Ovary (tissue), 3 donors: Measurements from ENCODE around the gene ANKLE2.

Source experiments
- EP300 ChIP-seq: sonication (generic); formaldehyde crosslinking; IDR thresholded peaks from one replicate; pipeline ENCODE4 v1.6.1; 2017; ENCODE audit warnings: antibody characterized with exemption
- POLR2A ChIP-seq: fragments of 450-650 bp; IDR thresholded peaks from one replicate; pipeline ENCODE4 v1.6.1; 2017; ENCODE audit warnings: antibody characterized with exemption, mild to moderate bottlenecking, moderate library complexity
- TF ChIP-seq, protein P1 (sequence below), 3 donors: fragments of 450-650 bp in 2 of 3; fragments of 200-600 bp in 1 of 3; IDR thresholded peaks; one replicate each; pipeline versions ENCODE4 v1.5.1 to v1.8.0; 2016 to 2022; ENCODE audit warnings: antibody characterized with exemption in 3 of 3, mild to moderate bottlenecking in 1 of 3
- donor health status: DM: no; HTN: no; CAD: no.

DNA sequence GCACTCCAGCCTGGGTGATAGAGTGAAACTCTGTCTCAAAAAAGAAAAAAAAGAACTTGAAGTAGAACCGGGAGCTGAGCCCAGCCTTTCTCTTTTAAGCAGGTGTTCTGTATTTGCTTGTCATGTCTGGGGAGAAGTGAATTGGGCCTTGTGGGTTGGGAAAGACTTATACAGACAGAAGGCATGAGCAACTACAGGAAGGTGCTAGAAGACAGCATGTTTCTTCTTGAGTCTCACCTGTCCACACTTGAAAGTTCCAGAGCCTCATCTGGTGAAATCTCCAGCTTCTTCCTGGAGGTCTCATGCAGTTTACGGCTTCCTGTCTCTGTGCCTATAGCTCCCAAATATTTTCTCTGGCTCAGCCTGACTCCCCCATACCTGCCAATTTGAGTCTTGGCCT, 48.5 kb downstream of the ANKLE2 start:
- no peak for TF ChIP-seq POLR2A
- TF ChIP-seq, protein P1, sequence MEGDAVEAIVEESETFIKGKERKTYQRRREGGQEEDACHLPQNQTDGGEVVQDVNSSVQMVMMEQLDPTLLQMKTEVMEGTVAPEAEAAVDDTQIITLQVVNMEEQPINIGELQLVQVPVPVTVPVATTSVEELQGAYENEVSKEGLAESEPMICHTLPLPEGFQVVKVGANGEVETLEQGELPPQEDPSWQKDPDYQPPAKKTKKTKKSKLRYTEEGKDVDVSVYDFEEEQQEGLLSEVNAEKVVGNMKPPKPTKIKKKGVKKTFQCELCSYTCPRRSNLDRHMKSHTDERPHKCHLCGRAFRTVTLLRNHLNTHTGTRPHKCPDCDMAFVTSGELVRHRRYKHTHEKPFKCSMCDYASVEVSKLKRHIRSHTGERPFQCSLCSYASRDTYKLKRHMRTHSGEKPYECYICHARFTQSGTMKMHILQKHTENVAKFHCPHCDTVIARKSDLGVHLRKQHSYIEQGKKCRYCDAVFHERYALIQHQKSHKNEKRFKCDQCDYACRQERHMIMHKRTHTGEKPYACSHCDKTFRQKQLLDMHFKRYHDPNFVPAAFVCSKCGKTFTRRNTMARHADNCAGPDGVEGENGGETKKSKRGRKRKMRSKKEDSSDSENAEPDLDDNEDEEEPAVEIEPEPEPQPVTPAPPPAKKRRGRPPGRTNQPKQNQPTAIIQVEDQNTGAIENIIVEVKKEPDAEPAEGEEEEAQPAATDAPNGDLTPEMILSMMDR (IDR thresholded peaks at IDR 0.05) = no peak
- no peak for TF ChIP-seq EP300
